Stimulated activated CD8-positive, alpha-beta memory T cell treated with anti-CD3 and anti-CD28 coated beads, Interleukin-7, amount 100 ng/mL, for 48 hours (primary cell): Measurements from ENCODE around the gene IL19.

ENCODE experiments used
- DNase-seq, 2 donors: peaks; one replicate each; pipeline ENCODE4 v3.0.0-alpha.2; 2020; ENCODE audit warnings: low read depth in 1 of 2; ENCODE audit errors: extremely low read depth in 1 of 2

IL19 gene

DNA sequence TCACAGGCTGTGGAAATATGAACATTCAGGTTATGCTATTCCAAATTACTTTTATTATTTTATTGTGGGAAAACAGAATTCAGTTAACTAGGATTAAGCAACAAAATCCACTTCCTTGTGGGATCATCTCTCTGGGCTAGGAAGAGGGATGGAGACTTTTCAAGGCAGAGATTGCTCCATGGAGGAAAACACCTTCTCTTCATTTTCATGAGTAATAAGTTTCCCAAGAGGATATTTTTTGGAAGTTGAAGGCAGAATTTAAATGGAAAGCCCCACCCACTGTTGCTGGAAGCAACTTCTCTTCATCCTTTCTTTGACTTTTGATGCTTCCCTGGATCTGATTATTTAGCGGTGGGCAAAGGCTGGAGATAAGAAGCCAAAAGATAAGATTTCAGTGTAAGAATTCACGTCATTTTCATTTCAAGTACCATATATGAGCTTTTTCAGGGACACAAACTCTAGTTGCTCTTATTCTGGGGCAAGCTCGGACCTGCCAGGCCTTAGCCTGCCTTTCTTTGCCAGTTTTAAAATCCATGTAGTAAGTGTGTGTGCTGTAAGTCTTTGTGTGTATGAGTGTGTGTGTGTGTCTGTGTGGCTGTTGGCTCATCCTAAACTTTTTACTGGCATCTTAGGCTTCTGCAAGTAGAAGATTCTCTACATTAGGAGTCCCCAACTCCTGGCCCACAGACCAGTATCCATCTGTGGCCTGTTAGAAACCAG is 114.9 kb downstream of the IL19 start:
- no peak for DNase-seq

DNA sequence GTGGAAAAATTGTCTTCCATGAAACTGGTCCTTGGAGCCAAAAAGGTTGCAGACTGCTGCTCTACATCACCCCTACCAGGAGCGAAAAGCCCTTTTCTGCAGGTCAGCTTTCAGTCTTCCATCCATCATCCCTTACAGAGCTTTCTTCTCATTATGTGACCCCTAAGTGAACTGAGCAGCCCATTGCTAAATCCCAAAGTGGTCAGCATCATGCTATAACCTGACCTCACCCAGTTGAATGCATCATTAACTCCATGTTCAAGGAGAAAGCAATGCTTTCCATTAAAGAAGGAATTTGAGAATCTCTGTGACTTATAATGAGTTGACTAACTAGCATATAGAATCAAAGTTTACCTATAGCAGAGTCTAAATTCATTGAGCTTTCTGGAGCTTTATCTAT is 116.3 kb downstream of the IL19 start:
- no peak for DNase-seq

DNA sequence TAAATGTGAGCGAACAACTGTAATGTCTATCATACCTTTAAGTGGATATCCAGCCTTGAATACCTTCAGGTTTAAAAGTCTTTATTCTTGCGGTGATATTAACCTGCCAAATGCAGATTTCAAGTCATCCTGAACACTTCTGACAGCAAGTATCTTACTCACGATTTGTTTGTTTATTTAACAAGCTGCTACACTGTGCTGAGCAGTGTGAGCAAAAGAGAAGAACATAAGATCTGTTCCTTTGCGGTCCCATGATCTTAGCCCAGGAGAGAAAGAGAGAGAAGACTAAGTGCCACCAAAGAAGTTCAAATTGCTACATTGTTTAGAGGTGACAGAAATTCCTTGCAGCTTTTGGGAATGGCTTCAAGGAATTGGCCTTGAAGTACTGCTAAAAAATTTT is 117.1 kb downstream of the IL19 start:
- DNase-seq: no peak

DNA sequence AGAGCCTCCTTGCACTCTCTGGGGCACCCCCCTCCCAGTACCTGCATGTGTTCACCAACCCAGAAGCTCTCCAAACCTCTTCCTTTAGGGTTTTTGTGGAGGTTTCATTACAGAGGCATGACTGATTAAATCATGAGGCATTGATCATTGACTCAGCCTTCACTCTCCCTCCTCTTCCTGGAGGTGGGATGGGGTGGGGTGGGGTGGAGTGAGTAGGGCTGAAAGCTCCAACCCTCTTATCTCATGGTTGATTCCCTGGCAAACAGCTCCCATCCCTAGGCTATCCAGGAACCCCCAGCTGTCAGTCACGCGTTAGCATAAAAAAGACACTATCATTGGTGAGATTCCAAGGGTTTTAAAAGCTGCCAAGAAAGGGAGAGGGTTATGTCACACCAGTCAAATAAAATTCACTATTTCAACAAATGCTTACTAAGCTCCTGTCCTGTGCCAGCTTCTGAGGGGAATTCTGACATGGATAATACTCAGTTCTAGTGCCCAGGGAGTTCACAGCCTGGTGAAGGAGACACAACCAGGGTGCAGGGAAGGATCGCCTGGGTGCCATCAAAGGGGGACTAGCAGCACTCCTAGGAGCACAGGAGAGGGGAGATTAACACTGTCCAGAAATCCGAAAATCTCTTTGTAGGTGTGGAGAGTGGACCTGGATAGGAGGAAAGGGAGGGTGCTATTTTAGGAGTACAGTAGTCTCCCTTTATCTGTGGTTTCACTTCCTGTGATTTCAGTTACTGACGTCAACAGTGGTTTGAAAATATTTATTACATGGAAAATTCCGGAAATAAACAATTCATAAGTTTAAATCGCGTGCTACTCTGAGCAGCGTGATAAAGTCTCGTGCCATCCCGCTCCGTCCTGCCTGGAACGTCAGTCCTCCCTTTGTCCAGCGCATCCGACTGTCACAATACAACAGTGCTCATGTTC is 119.8 kb downstream of the IL19 start:
- DNase-seq: no peak

DNA sequence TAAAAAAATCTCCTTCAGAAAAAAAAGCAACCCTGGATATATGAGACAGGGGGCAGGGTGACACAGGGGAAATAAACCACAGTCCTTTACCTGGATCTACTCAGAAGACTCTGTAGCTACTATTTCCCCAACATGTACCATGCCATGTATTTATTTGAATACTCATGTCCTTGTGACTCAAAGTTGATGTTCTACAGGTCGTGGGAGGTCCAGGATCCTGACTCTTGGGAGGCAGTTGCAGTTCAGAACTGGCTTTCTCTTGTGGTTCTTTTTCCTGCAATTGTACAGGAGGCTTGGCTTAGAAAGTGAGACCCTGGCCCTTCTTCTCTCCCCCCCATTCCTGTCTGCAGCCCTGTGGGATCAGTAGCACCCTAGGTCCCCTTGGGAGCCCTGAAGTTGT is 120.8 kb downstream of the IL19 start:
- DNase-seq: no peak
